GM23338 (cell line): ENCODE data around the gene CCDC82. TPM values are rescaled to one million over a fixed set of nuclear protein-coding genes. Genes with fewer than 3 reads are reported as not detected.
A peak's percentile ranks its signal among the peaks of the same experiment; 100 is the strongest.

Experiments
- ATAC-seq: fragments of 200-7000 bp; cut with Tn5 transposase; 3 replicates; pipeline ENCODE4 v1.9.1; 2020
- DNase-seq: peaks from one replicate; pipeline ENCODE4 v3.0.0-alpha.2; 2015; ENCODE audit warnings: low spot score
- H2AFZ ChIP-seq: fragments of 200-600 bp; sonication (generic); 2 replicates; pipeline ENCODE4 v1.8.0; 2016; ENCODE audit warnings: antibody characterized with exemption, mild to moderate bottlenecking, moderate library complexity
- H3F3A ChIP-seq: fragments of 200-600 bp; sonication (generic); replicated peaks from 2 replicates; pipeline ENCODE4 v1.8.0; 2017; ENCODE audit warnings: antibody characterized with exemption, mixed run types, low read depth
- H3K27ac ChIP-seq: fragments of 200-600 bp; sonication (generic); 2 replicates; pipeline ENCODE4 v1.6.1; 2016; ENCODE audit warnings: low read depth
- H3K27me3 ChIP-seq: fragments of 200-600 bp; sonication (generic); 2 replicates; pipeline ENCODE4 v1.8.0; 2016; ENCODE audit warnings: mild to moderate bottlenecking, mixed run types, moderate library complexity; ENCODE audit not compliant: insufficient read depth
- H3K36me3 ChIP-seq: fragments of 200-600 bp; sonication (generic); 2 replicates; pipeline ENCODE4 v1.8.0; 2016; ENCODE audit warnings: mild to moderate bottlenecking; ENCODE audit not compliant: insufficient read depth
- H3K4me1 ChIP-seq: fragments of 200-600 bp; sonication (generic); 2 replicates; pipeline ENCODE4 v1.8.0; 2016; ENCODE audit warnings: mild to moderate bottlenecking, moderate library complexity; ENCODE audit not compliant: insufficient read depth
- H3K4me2 ChIP-seq: fragments of 200-600 bp; sonication (generic); 2 replicates; pipeline ENCODE4 v1.7.1; 2017; ENCODE audit warnings: mixed run types
- H3K4me3 ChIP-seq: fragments of 200-600 bp; sonication (generic); 2 replicates; pipeline ENCODE4 v1.6.1; 2016; ENCODE audit warnings: mixed run types
- H3K79me2 ChIP-seq: fragments of 200-600 bp; sonication (generic); replicated peaks from 2 replicates; pipeline ENCODE4 v1.8.0; 2017; ENCODE audit warnings: mild to moderate bottlenecking; ENCODE audit not compliant: insufficient read depth
- H3K9me2 ChIP-seq: fragments of 200-600 bp; sonication (generic); 2 replicates; pipeline ENCODE4 v1.8.0; 2017; ENCODE audit not compliant: insufficient read depth
- H4K20me1 ChIP-seq: fragments of 200-600 bp; sonication (generic); replicated peaks from 2 replicates; pipeline ENCODE4 v1.8.0; 2017; ENCODE audit warnings: mild to moderate bottlenecking; ENCODE audit not compliant: insufficient read depth
- H3K27ac Mint-ChIP-seq: 2 replicates; pipeline ENCODE4 v1.8.0; 2020; ENCODE audit warnings: inconsistent platforms, mild to moderate bottlenecking, moderate library complexity, mixed read lengths
- H3K27me3 Mint-ChIP-seq: 3 replicates; pipeline ENCODE4 v1.8.0; 2022; ENCODE audit warnings: low read depth, mild to moderate bottlenecking, moderate library complexity, mixed read lengths, inconsistent platforms; ENCODE audit not compliant: insufficient read depth, poor library complexity
- H3K36me3 Mint-ChIP-seq: 3 replicates; pipeline ENCODE4 v1.8.0; 2021; ENCODE audit warnings: low read depth, mild to moderate bottlenecking, inconsistent platforms, moderate library complexity, mixed read lengths
- H3K4me1 Mint-ChIP-seq: 3 replicates; pipeline ENCODE4 v1.8.0; 2020; ENCODE audit warnings: mild to moderate bottlenecking, inconsistent platforms, mixed read lengths
- H3K4me3 Mint-ChIP-seq: 3 replicates; pipeline ENCODE4 v1.8.0; 2021; ENCODE audit warnings: moderate library complexity, mild to moderate bottlenecking, inconsistent platforms, mixed read lengths
- H3K9me3 Mint-ChIP-seq: 3 replicates; pipeline ENCODE4 v1.8.0; 2020; ENCODE audit warnings: moderate library complexity, mild to moderate bottlenecking, inconsistent platforms, mixed read lengths
- CREB1 ChIP-seq: fragments of 250-450 bp; sonication (Bioruptor Pico); IDR thresholded peaks from 2 replicates; pipeline ENCODE4 v1.5.0; 2020; ENCODE audit warnings: low read depth, mild to moderate bottlenecking, moderate library complexity
- CTCF ChIP-seq, 2 experiments: fragments of 200-600 bp in 1 of 2; sonication (generic) in 1 of 2; conservative IDR thresholded peaks; 2 replicates each; pipeline versions ENCODE4 v1.5.1 to v1.6.1; 2016 to 2017; ENCODE audit warnings: antibody characterized with exemption in 2 of 2, low read depth in 2 of 2, mild to moderate bottlenecking in 2 of 2, moderate library complexity in 1 of 2
- ETS1 ChIP-seq: IDR thresholded peaks from 2 replicates; pipeline ENCODE4 v1.6.1; 2016; ENCODE audit warnings: antibody characterized with exemption
- EZH2 ChIP-seq: fragments of 200-600 bp; sonication (generic); IDR thresholded peaks from one replicate; pipeline ENCODE4 v1.8.0; 2017; ENCODE audit warnings: antibody characterized with exemption, mild to moderate bottlenecking, low read depth; ENCODE audit not compliant: unreplicated experiment
- JUNB ChIP-seq: IDR thresholded peaks from one replicate; pipeline ENCODE4 v1.6.1; 2016; ENCODE audit warnings: antibody characterized with exemption; ENCODE audit not compliant: unreplicated experiment
- POLR2AphosphoS5 ChIP-seq: IDR thresholded peaks from 2 replicates; pipeline ENCODE4 v1.6.1; 2016; ENCODE audit warnings: antibody characterized with exemption, low read depth
- ZNF331 ChIP-seq: fragments of 250-450 bp; sonication (Bioruptor Pico); IDR thresholded peaks from 2 replicates; pipeline ENCODE4 v1.5.0; 2020; ENCODE audit warnings: low read depth, mild to moderate bottlenecking, moderate library complexity
- ZNF462 ChIP-seq: fragments of 250-450 bp; sonication (Bioruptor Pico); IDR thresholded peaks from 2 replicates; pipeline ENCODE4 v1.5.0; 2020; ENCODE audit warnings: mild to moderate bottlenecking, moderate library complexity
- polyA plus RNA-seq: library from polyadenylated mRNA; unstranded; fragments of >200 nt; fragmentation: Nextera tagmentation; extraction: Ambion mirVana; gene quantifications from 2 replicates; pipeline ENCODE4 v1.2.1, GENCODE V29; 2016
- total RNA-seq: library from RNA; depleted of rRNA; stranded (reverse); fragments of >200 nt; shearing (Covaris generic); gene quantifications from 2 replicates; pipeline ENCODE4 v1.2.3, GENCODE V29; 2014

CCDC82 gene
- total and polyA plus RNA-seq, 2 experiments from 2014 or later = 15.7 to 45.8 TPM

DNA sequence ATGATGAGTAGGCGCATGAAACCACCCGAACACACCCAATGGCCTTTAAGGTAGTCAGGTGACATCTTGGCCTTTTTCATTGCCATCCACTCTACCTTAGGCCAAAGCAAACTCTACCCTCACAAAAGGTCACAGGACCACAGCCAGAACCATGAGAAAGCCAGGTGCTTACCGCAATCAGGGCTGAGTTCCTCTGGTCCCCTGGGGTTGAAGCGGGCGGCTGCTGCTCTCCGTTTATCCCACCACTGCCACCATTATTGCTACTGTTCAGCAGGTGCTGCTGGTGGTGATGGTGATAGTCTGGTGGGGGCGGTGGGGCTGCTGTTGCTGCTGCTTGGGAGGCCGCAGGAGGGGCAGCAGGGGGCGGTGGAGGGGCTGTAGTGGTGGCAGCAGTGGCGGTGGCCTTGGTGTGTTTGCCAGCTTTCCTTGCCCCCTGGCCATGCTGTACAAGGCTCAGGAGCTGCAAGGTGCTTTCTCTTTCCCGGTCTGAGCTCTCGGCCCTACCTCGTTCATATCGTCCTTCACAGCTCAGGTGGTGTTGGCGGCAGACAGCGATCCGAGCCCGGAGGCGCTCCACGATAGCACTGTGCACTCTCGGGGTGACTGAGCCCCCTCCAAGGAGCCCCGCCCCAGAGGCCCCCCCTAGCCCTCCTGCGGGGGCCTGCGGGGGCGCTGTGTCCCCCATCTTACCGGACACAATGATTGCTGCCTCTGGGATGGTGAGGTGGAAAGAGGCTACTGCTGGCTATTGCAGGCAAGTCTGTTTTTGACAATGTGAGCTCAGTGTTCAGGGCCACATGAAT is 48.3 kb downstream of the CCDC82 start:
- H3K27ac ChIP-seq = no peak overlapping the region
- no peaks in the 10 kb centered on the region for H3K36me3 Mint-ChIP-seq
- H3K4me3 Mint-ChIP-seq = peak overlapping the region; percentile 89

More for the DNA sequence above, 48.3 kb downstream of the CCDC82 start:
- H3K27me3 ChIP-seq = peaks cover 8% of the 10 kb centered on the region; the same call in 1 of the 2 replicates
- peaks cover 47% of the 10 kb centered on the region for H3K4me1 ChIP-seq
- peak; percentile 42 for ATAC-seq
- Mint-ChIP-seq H3K4me1 (peaks cover 51% of the 10 kb centered on the region), H3K27ac (no peak overlapping the region), H3K27me3 (peaks cover 6% of the 10 kb centered on the region), H3K9me3 (no peaks in the 10 kb centered on the region)
- H3K36me3 ChIP-seq = no peaks in the 10 kb centered on the region
- H3K9me2 ChIP-seq = no peaks in the 10 kb centered on the region
- no peaks in the 10 kb centered on the region for H4K20me1 ChIP-seq
- H3K79me2 ChIP-seq = peaks cover 49% of the 10 kb centered on the region
- H3K4me2 ChIP-seq = peak overlapping the region; percentile 91
- H2AFZ ChIP-seq = no peak overlapping the region
- H3K4me3 ChIP-seq = peak overlapping the region; percentile 72
- H3F3A ChIP-seq = no peaks in the 10 kb centered on the region
- peak; percentile 56 for DNase-seq
- no peak for TF ChIP-seq POLR2AphosphoS5
- TF ChIP-seq CREB1 (CRISPR knock-in tag) = no peak
- TF ChIP-seq ZNF462 (CRISPR knock-in tag) = no peak
- no peak for TF ChIP-seq JUNB
- TF ChIP-seq ZNF331 = no peak
- peak; percentile 38 to 39; a peak in 3 of 4 replicates for TF ChIP-seq CTCF (conservative IDR thresholded peaks at IDR 0.05; ENCODE audit: low read depth in 2 of 2)
- TF ChIP-seq EZH2 = no peak
- TF ChIP-seq ETS1 = no peak
